ENCODE data around the gene GPR157.

The GPR157 gene

DNA sequence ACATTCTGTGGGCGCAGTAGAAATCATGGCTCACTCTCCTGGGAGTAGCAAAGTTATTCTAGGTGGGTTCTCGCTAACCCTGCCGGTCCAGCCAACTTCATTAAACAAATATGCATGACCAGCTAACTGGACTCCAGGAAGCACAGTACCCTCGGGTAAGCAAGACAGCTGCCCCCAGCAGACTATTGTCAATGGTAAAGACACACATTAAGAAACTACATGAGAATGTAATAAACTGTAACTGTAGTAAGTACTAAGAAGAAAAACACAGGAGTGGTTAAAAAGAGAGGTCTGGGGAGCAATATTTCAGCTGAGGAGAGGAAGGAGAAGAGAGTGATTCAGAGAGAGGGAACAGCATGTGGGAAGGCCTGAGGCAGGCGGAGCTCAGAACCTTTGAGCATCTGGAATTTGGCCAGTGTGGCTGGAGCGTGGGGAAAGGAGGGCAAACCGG lies 66.9 kb downstream of the GPR157 start:
- DNase-seq (ENCODE audit: low spot score): no peak

DNA sequence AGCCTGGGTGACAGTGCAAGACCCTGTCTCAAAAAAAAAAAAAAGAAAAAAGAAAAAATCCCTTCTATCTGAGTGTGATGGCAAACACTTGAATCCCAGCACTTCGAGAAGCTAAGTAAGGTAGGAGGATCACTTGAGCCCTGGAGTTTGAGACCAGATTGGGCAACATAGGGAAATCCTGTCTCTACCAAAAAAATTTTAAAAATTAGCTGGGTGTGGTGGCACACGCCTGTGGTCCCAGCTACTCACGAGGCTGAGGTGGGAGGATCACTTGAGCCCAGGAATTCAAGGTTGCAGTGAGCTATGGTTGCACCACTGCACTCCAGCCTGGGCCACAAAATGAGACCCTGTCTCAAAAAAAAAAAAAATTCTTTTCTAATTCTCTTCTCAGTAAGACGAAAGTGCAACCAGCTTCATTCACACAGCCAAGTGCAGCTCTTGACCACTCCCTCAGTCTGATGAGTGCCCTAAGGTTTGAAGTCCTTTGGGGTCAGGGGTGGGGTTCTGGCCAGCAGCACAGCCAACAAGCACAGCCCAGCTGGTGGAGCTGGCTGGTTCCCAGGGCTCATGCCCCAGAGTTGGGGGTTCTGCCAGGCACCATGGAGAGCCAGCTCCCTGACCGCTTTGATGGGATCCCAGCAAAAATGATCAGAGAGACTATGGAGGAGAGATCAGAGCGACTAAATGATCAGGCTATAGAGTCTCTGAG lies 67.5 kb downstream of the GPR157 start:
- no peak for DNase-seq (ENCODE audit: low spot score)

DNA sequence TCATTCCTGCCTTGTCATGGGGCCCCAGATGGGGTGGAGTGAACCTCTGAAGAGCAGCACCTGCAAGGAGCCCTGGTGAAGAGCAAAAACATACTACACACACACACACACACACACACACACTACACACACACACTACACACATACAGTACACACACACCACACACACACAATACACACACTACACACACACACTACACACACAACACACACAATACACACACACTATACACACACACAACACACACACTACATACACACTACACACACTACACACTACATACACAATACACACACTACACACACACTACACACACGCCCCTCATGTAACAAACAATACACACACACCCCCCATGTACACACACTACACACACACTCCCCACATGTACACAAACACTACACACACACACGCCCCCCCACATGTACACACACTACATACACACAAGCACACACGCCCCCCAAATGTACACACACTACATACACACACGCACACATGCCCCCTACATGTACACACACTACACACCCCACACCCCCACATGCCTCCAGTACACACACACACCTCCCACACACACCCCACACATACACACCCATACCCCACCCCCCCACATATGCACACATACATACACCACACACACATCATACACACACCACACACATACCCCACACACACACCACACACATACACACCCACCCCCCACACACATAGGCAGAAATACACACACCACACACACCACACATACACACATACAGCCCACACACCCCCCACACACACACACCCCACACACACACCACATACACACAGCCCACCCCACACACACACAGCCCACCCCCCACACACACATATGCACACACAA lies 68.8 kb downstream of the GPR157 start:
- DNase-seq (ENCODE audit: low spot score): no peak

DNA sequence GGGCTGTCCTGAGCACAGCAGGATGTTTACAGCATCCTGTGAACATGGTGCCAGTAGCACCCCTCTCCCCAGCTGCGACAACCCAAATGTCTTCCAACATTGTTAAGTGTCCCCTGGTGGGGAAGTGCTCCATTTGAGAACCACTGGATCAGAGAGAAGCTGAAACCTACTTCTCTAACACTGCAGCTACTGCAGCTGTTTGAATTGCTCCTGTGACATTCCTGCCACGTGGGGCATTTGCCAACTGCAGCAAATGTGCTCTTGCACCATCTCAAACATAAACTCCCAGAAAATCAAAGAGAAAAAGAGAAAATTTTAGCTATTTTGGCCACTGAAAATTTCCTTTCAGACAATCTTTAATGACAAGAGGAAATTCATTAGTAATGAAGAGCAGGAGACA lies 70.4 kb downstream of the GPR157 start:
- DNase-seq (ENCODE audit: low spot score): no peak

DNA sequence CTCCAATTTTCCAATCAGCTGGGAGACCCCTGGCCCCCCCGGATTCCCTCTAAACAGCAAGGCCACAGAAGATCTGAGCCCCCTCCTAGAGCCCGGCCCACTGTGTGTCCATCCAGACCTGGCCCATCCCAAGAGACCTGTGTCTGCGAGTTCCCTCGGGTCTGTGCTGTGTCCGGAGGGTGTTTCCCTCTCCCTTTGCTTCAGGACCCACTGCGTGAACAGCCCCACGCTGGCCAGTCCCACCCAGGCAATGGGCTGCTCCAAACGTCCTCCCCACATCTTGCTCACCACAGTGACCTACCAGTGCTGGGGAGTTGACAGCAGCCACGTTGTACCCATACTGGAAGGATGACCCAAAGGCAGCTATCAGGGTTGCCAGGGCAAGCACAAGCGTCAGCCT lies 71.1 kb downstream of the GPR157 start:
- no peak for DNase-seq (ENCODE audit: low spot score)

DNA sequence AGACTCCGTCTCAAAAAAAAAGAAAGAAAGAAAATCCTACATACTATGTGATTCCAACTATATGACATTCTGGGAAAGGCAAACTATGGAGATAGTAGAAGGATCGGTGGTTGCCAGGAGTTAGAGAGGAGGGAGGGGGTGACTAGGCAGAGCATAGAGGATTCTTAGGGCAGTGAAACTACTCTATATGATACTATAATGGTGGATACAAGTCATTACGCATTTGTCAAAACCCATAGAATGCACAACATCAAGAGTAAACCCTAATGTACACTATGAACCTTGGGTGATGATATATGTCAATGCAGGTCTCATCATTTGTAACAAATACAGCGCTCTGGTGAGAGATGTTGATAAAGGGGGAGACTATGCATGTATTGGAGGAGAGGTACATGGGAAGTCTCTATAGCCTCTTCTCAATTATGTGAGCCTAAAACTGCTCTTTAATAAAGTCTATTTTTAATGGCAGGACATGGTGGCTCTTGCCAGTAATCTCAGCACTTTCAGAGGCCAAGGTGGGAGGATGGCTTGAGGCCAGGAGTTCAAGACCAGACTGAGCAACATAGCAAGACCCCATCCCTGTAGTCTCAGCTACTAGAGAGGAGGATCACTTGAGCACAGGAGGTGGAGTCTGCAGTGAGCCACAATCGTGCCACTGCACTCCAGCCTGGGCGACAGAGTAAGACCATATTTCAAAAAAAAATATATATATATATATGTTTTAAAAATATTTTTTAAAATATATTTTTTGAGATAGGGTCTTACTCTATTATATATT lies 76.4 kb downstream of the GPR157 start:
- no peak for DNase-seq (ENCODE audit: low spot score)

DNA sequence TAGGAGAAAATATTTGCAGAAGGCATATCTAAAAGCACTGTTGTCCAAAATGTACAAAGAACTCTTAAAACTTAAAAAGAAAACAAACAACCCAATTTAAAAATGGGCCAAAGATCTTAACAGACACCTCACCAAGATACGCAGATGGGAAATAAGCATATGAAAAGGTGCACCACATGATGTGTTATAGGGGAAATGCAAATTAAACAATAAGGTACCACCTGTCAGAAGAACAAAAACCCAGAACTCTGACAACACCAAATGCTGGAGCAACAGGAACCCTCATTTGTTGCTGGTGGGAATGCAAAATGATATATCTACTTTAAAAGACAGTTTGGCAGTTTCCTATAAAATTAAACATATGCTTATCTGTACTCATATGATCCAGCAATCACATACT lies 77.5 kb downstream of the GPR157 start:
- no peak for DNase-seq (ENCODE audit: low spot score)

DNA sequence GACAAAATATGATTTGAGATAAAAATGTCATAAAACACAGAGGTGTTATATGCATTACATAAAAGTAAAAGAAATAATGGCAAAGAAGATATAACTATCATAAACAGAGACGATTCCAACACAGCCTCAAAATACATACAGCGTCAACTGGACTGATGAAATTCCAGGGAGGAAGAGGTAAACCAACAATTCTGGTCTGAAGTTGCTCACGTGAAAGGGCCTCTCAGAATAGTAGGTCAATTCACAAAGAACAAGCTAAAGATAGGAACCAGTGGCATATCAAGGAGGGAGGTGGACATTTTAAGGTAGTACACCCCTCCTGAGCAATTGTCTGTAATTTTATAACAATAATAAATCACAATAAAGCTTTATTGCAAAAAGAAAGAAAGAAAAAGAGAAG lies 78.1 kb downstream of the GPR157 start:
- no peak for DNase-seq (ENCODE audit: low spot score)
